T-helper 1 cell treated with Interleukin-12 subunit alpha and Interleukin-12 subunit beta and Interleukin-4 antibody, amounts not matched to agents 30 ng/mL and 1 ng/mL, for 36 hours (primary cell): Measurements from ENCODE around the gene CLTC. TPM values are rescaled to one million over a fixed set of nuclear protein-coding genes. Genes with fewer than 3 reads are reported as not detected.

Source experiments
- intact Hi-C: fragments of 100-400 bp; cut with micrococcal nuclease; formaldehyde crosslinking; loops from one replicate; pipeline ENCODE4 v1.15.1; 2024
- total RNA-seq: library from RNA; stranded (reverse); gene quantifications from 2 replicates; pipeline ENCODE4 v1.2.3, GENCODE V29; 2022

CLTC gene
- total RNA-seq, 1 donor from 2014 or later: 187 TPM

- intact Hi-C loops: no loop called here
Observed at GRCh38 chr17:59722623-59723022, 102.9 kb downstream of the CLTC start.

- intact Hi-C loops: no loop called here
Observed at GRCh38 chr17:59723041-59723440, 103.3 kb downstream of the CLTC start.

GRCh38 chr17:59723607-59724006, 103.9 kb downstream of the CLTC start:
- intact Hi-C loops: no loop called here

- intact Hi-C loops: no loop called here
Observed at GRCh38 chr17:59725691-59726090, 106.0 kb downstream of the CLTC start.

GRCh38 chr17:59727817-59728533, 108.3 kb downstream of the CLTC start:
- intact Hi-C loops: no loop called here

GRCh38 chr17:59730268-59730834, 110.7 kb downstream of the CLTC start:
- intact Hi-C loops: no loop called here

- intact Hi-C loops: no loop called here
Observed at GRCh38 chr17:59733697-59734096, 114.0 kb downstream of the CLTC start.

GRCh38 chr17:59734226-59734625, 114.5 kb downstream of the CLTC start:
- intact Hi-C loops: no loop called here

- intact Hi-C loops: no loop called here
Observed at GRCh38 chr17:59737324-59737723, 117.6 kb downstream of the CLTC start.

GRCh38 chr17:59743842-59744241, 124.1 kb downstream of the CLTC start:
- intact Hi-C loops: loop anchor here (10.0 kb wide), 1 partner anchor 429 kb away; no protein-coding TSS in a partner anchor

GRCh38 chr17:59745040-59745439, 125.3 kb downstream of the CLTC start:
- intact Hi-C loops: loop anchor here (5.0 to 10.0 kb wide), 2 partner anchors 292 to 430 kb away; no protein-coding TSS in a partner anchor

Other genes starting within 250 kb of the CLTC start
- 17.2 and 17.8 TPM in 2 replicates for gene DHX40, start 54.3 kb upstream of the CLTC start, total RNA-seq
- 25.4 and 29.6 TPM in 2 replicates for gene PTRH2, start 87.5 kb downstream of the CLTC start, total RNA-seq
- 449 and 455 TPM in 2 replicates for gene VMP1, start 87.8 kb downstream of the CLTC start, total RNA-seq